ENCODE results near the gene MAP4K1.
A peak's percentile ranks its signal among the peaks of the same experiment; 100 is the strongest.

MAP4K1 gene

DNA sequence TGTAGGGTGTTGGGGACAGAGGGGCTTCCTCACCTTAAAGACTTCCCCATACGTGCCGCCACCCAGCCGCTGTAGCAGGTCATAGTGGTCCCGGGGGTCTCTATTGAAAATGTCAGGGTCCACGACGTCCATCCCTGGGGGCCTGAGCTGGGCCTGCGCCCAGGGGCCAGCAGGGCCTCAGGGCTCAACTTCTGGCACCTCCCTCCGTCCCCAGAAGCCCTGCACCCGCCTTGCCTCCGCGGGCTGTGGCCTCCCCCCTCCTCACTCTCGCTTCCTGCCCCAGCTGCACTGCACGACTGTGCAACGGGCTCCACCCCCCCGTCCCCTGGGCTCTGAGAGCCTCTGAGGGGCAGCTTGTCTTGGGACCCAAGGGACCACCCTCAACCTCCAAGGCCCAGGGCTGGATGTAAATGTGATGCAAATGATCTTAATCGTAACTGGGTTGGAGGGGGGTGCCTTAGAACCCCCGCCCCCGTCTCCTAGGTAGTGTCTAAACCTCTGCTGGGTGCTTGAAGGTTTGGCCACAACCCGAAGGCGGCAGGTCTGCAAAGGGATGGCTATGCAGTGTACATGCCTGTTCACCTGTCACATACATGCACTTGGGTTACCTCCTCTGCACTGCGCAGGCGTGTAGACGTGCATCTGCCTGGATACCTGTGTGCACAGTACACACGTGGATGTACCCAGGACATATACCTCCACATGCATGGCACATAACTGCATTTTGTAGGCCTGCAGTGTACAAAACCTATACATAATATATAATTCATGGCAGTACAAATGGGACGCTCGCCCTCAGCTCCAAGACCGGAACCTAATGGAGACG lies at the start of gene MAP4K1:
TSS of gene MAP4K1 (minus strand) at position 190 of the 826 bp plus-strand sequence. CDS start at position 132, 58 bp downstream.
- Histone ChIP-seq H3K27ac (ENCODE audit: low read depth, low read length) (peak within 1 kb of the TSS; percentile 39), H3K9ac (ENCODE audit: low read length) (peak within 1 kb of the TSS; percentile 80), H3K9me3 (ENCODE audit: control insufficient read depth, insufficient read depth, low read depth, low read length) (no peaks in the 10 kb centered on the region), H3K27me3 (ENCODE audit: control insufficient read depth, insufficient read depth, low read length) (no peaks in the 10 kb centered on the region), H3K4me1 (ENCODE audit: control insufficient read depth, insufficient read depth, low read length) (peaks cover 33% of the 10 kb centered on the region), H3K4me3 (ENCODE audit: low read depth, low read length) (peak within 1 kb of the TSS; percentile 85), H3K36me3 (ENCODE audit: control insufficient read depth, insufficient read depth, low read length) (peaks cover 26% of the 10 kb centered on the region)

DNA sequence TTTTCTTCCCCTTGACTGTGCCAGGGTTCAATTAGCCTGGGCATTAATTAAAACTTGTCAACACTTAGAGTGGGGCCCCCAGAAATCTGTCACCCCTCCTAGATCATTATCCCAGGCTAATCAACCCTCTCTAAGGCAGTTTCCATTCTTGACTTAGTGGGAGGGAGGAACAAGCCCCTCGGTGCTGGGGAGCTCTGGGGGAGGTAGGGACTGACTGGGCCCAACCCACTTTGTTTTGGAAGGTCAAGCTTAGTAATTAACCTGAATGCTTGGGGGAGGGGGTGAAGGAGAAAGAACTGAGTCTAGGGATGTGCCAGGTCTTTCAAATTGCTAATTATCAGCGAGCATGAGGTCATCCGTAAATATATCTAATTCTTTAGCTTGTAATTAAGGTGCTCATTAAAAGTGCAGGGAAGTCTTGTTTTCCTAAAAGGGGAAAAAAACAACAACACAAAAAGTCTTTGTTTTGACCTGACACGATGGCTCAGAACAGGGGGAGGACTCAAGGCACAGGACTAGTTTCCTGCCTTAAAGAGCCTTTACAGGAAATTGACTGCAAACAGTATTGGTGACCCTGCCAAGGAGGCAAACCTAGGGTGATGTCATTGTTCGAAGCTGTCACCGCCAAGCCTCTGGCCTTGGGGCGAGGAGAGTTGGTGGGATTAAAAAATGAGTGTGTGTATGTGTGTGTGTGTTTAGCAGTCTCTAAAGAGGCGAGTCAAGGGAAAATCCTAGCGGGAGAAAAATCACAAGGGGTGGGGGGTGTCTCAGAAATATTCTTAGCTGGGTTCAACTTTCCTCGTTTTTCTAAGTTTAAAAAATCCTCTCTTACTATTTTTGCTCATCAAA lies 49.1 kb upstream of the MAP4K1 start:
- no peaks in the 10 kb centered on the region for H3K9me3 ChIP-seq (ENCODE audit: control insufficient read depth, insufficient read depth, low read depth, low read length)
- peaks cover 96% of the 10 kb centered on the region for H3K4me1 ChIP-seq (ENCODE audit: control insufficient read depth, insufficient read depth, low read length)
- peak overlapping the region; percentile 97 for H3K27ac ChIP-seq (ENCODE audit: low read depth, low read length)
- peak overlapping the region; percentile 96 for H3K9ac ChIP-seq (ENCODE audit: low read length)
- H3K4me3 ChIP-seq (ENCODE audit: low read depth, low read length): peak overlapping the region; percentile 41
- peaks cover 11% of the 10 kb centered on the region; the same call in 1 of the 2 replicates for H3K36me3 ChIP-seq (ENCODE audit: control insufficient read depth, insufficient read depth, low read length)
- no peaks in the 10 kb centered on the region for H3K27me3 ChIP-seq (ENCODE audit: control insufficient read depth, insufficient read depth, low read length)

DNA sequence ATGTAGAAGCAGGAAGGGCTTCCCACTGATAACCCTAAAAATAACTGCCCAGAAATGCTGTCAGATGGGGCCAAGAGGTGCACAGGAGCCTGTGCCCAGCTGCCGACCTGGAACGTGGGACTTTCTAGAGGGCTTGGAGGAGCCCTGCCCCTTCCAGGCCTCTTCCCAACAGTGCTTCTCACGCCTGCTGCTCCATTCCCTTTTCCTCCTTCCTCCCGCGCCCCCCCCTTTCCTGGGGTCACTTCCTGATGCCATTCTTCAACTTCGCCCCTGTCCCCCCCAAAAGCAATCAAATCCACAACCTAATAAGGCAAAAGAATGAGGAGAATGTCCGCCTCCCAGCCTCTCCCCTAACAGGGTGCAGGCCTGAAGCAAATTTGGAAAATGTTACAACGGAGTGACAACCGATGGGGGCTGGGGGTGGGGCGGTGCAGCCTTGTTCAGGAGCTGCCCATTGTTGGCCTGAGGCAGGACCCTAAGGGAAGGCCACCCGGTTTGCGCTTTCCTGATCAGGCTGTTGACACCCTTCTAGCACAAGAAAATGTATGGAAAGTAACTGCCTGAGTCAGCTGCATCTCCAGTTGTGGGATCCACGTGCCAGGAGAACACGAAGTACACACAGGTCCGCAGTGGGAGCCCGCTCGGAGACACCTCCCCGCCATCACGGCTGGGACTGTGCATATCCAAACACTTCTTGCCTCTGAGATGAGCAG lies 48.4 kb upstream of the MAP4K1 start:
- H3K4me3 ChIP-seq (ENCODE audit: low read depth, low read length): peak overlapping the region; percentile 41
- H3K4me1 ChIP-seq (ENCODE audit: control insufficient read depth, insufficient read depth, low read length): peaks cover 93% of the 10 kb centered on the region
- H3K9me3 ChIP-seq (ENCODE audit: control insufficient read depth, insufficient read depth, low read depth, low read length): no peaks in the 10 kb centered on the region
- peaks cover 12% of the 10 kb centered on the region for H3K36me3 ChIP-seq (ENCODE audit: control insufficient read depth, insufficient read depth, low read length)
- H3K9ac ChIP-seq (ENCODE audit: low read length): peak overlapping the region; percentile 96
- peak overlapping the region; percentile 97 for H3K27ac ChIP-seq (ENCODE audit: low read depth, low read length)
- H3K27me3 ChIP-seq (ENCODE audit: control insufficient read depth, insufficient read depth, low read length): no peaks in the 10 kb centered on the region

DNA sequence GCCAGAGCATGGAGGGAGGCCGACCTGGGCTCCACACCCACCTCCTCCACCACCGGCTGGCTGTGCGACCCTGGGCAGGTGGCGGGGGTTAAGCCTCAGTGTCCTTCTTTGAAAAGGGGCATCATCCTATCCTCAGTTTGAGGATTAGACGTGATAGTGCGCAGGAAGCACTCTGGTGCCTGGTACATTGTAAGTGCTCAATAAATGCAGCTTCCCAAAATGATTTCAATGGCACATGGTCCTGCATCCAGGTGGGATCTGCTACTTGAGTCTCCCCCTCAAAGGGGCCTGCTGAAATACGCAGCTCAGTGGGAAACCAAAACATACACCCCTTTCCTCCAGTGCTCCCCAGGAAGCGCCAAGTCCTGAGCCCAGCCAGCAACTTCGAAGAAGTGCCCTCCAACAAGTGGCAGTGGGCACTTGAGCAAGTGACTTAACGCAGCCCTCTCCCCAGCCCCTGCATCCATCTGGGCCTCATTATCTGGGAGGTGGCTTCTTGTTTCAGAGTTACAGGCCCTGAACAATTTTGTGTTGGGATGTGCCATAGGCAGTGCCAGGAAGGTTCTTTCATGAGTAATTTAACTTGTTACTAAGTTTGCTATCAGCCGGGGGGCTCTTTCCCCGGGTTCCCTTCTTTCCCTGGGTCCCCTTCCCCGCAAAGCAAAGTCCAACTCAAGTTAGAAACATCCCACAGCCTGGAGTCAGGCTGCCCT lies 47.6 kb upstream of the MAP4K1 start:
- H3K36me3 ChIP-seq (ENCODE audit: control insufficient read depth, insufficient read depth, low read length): peaks cover 18% of the 10 kb centered on the region
- no peaks in the 10 kb centered on the region for H3K27me3 ChIP-seq (ENCODE audit: control insufficient read depth, insufficient read depth, low read length)
- H3K4me1 ChIP-seq (ENCODE audit: control insufficient read depth, insufficient read depth, low read length): peaks cover 95% of the 10 kb centered on the region
- H3K4me3 ChIP-seq (ENCODE audit: low read depth, low read length): peak overlapping the region; percentile 14
- peak overlapping the region; percentile 96 for H3K9ac ChIP-seq (ENCODE audit: low read length)
- peak overlapping the region; percentile 97 for H3K27ac ChIP-seq (ENCODE audit: low read depth, low read length)
- H3K9me3 ChIP-seq (ENCODE audit: control insufficient read depth, insufficient read depth, low read depth, low read length): no peaks in the 10 kb centered on the region

DNA sequence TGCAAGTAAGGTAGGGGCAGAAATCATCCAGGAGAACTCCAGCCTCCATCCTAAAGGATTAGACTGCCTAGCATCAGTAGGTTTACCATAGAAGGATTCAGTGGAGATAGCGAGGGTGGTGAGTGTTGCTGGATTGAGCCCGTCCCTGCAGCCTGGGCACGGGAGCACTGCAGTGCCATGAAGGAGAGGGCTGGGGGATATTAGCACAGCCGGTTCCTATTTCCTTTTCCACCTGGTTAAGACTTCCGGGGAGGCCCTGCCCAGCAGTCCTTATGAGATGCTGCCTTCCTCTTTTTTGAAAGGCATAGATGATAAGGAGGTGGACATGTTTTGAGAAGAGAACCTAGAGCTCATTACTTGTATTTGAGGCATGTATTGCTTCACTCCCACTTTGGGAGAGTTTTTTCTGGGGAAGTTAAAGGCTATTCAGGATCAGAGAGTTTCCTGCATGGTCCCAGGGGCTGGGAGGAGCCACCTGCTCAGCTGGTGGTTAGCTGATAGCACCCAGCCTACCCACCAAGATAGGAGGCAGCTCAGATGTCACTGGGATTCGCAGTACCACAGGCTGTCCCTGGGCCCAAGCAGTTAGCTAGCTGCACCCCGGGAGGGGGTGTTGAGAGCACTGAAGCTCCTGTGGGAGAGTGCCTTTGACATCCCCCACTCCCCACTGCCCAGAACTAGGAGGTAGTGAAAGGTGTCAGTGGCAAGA lies 46.9 kb upstream of the MAP4K1 start:
- peaks cover 91% of the 10 kb centered on the region for H3K4me1 ChIP-seq (ENCODE audit: control insufficient read depth, insufficient read depth, low read length)
- no peaks in the 10 kb centered on the region for H3K27me3 ChIP-seq (ENCODE audit: control insufficient read depth, insufficient read depth, low read length)
- no peaks in the 10 kb centered on the region for H3K9me3 ChIP-seq (ENCODE audit: control insufficient read depth, insufficient read depth, low read depth, low read length)
- H3K9ac ChIP-seq (ENCODE audit: low read length): peak overlapping the region; percentile 96
- peak overlapping the region; percentile 7; the same call in 1 of the 2 replicates for H3K4me3 ChIP-seq (ENCODE audit: low read depth, low read length)
- H3K36me3 ChIP-seq (ENCODE audit: control insufficient read depth, insufficient read depth, low read length): peaks cover 18% of the 10 kb centered on the region
- H3K27ac ChIP-seq (ENCODE audit: low read depth, low read length): peak overlapping the region; percentile 97

DNA sequence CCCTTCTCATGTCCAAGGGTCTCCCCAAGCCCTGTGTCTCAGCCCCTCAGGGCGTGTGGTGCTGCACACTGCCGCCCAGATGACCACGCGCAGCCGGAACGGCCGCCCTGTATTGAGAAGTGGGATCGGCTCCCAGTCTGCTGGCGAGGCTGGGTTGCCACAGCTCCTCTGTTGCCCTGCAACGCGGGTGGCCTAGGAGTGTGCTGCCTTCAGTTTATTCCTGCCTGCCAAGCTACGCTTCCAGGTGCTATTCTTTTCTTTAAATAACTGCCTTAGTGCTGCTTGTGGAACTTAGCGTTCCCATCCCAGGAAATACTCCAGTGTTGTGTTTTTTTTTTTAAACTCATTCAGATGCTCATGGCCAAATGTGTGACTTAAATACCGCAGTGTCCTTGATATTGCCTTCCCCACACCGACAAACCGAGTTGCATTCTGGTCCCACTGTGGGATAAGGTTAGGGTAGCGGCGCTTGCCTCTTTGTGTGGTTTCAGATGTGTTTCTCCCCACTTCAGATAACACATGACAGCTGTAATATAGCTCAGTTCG lies 46.3 kb upstream of the MAP4K1 start:
- Histone ChIP-seq H3K4me3 (ENCODE audit: low read depth, low read length) (no peak overlapping the region), H3K27me3 (ENCODE audit: control insufficient read depth, insufficient read depth, low read length) (no peaks in the 10 kb centered on the region), H3K9ac (ENCODE audit: low read length) (peak overlapping the region; percentile 96), H3K9me3 (ENCODE audit: control insufficient read depth, insufficient read depth, low read depth, low read length) (no peaks in the 10 kb centered on the region), H3K4me1 (ENCODE audit: control insufficient read depth, insufficient read depth, low read length) (peaks cover 91% of the 10 kb centered on the region), H3K36me3 (ENCODE audit: control insufficient read depth, insufficient read depth, low read length) (peaks cover 18% of the 10 kb centered on the region), H3K27ac (ENCODE audit: low read depth, low read length) (peak overlapping the region; percentile 97; the same call in 1 of the 2 replicates)

DNA sequence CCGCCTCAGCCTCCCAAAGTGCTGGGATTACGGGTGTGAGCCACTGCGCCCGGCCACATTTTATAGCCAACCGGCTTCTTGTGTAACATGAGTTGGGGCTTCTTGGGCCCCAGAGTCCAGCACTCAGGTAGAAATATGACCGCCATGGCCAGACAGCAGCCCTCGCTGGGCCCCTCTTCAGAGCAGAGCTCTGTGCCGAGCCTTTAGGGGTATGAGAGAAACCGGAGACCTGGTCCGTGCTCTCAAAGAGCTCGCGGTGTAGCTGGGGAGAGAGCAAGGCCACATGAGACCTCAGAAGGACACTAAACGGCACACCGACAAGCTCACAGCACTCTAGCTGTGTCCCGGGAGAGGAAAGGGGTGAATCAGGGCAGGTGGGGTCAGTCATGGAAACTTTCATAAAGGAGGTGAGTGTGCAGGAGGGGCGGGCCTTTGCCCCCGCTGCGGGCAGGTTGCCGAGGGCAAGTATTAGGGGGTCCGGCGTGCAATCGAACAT lies 45.5 kb upstream of the MAP4K1 start:
- Histone ChIP-seq H3K27me3 (ENCODE audit: control insufficient read depth, insufficient read depth, low read length) (no peaks in the 10 kb centered on the region), H3K4me1 (ENCODE audit: control insufficient read depth, insufficient read depth, low read length) (peaks cover 92% of the 10 kb centered on the region), H3K36me3 (ENCODE audit: control insufficient read depth, insufficient read depth, low read length) (peaks cover 19% of the 10 kb centered on the region), H3K9me3 (ENCODE audit: control insufficient read depth, insufficient read depth, low read depth, low read length) (no peaks in the 10 kb centered on the region), H3K4me3 (ENCODE audit: low read depth, low read length) (no peak overlapping the region), H3K9ac (ENCODE audit: low read length) (peak overlapping the region; percentile 18), H3K27ac (ENCODE audit: low read depth, low read length) (peak overlapping the region; percentile 97; the same call in 1 of the 2 replicates)

DNA sequence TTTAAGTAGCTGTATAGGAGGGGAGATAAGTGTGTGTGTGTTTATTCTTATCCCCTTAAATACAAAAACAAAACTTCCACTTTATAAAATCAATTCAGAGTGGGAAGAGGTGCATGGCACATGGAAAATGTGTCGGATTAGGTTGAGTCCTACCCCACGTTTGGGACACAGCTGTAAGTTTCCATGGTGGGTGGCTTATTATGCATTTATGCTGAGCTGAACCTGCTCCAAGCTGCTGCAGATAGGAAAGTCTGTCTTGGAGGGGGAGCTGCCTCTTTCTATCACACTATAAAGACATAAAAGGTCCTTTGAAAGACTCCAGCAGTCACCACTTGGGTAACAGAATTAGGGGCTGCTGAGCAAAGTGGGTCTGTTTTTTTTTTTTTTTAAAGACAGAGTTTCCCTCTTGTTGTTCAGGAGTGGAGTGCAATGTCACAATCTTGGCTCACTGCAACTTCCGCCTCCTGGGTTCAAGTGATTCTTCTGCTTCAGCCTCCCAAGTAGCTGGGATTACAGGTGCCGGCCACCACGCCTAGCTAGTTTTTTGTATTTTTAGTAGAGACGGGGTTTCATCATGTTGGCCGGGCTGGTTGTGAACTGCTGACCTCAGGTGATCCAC lies 44.9 kb upstream of the MAP4K1 start:
- no peak overlapping the region for H3K4me3 ChIP-seq (ENCODE audit: low read depth, low read length)
- H3K9ac ChIP-seq (ENCODE audit: low read length): no peak overlapping the region
- peak overlapping the region; percentile 97; the same call in 1 of the 2 replicates for H3K27ac ChIP-seq (ENCODE audit: low read depth, low read length)
- peaks cover 16% of the 10 kb centered on the region for H3K36me3 ChIP-seq (ENCODE audit: control insufficient read depth, insufficient read depth, low read length)
- peaks cover 92% of the 10 kb centered on the region for H3K4me1 ChIP-seq (ENCODE audit: control insufficient read depth, insufficient read depth, low read length)
- H3K27me3 ChIP-seq (ENCODE audit: control insufficient read depth, insufficient read depth, low read length): no peaks in the 10 kb centered on the region
- H3K9me3 ChIP-seq (ENCODE audit: control insufficient read depth, insufficient read depth, low read depth, low read length): no peaks in the 10 kb centered on the region

DNA sequence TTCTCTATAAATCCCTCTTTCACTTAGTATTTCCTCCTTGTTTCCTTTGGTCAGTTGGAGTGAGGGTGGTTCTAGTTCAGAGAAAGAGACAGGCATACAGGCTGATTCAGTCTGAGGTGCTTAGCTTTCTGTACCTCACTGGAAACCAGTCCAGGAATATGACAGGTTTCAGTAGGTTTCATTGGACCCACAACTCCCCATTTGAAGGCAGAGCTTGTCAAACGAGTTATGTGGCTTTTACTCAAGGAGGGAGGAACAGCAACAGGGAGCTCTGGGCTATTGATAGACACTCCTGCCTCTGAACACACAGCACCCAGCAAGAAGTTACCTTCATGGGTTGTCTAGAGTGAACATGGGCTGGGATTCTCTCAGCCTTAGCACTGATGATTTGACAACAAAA lies 44.2 kb upstream of the MAP4K1 start:
- H3K27me3 ChIP-seq (ENCODE audit: control insufficient read depth, insufficient read depth, low read length): no peaks in the 10 kb centered on the region
- H3K4me3 ChIP-seq (ENCODE audit: low read depth, low read length): no peak overlapping the region
- no peaks in the 10 kb centered on the region for H3K9me3 ChIP-seq (ENCODE audit: control insufficient read depth, insufficient read depth, low read depth, low read length)
- peaks cover 19% of the 10 kb centered on the region for H3K36me3 ChIP-seq (ENCODE audit: control insufficient read depth, insufficient read depth, low read length)
- peak overlapping the region; percentile 13; the same call in 1 of the 2 replicates for H3K27ac ChIP-seq (ENCODE audit: low read depth, low read length)
- H3K9ac ChIP-seq (ENCODE audit: low read length): no peak overlapping the region
- peaks cover 90% of the 10 kb centered on the region for H3K4me1 ChIP-seq (ENCODE audit: control insufficient read depth, insufficient read depth, low read length)

All from HUES6 (cell line).